Fibroblast of pulmonary artery (primary cell): Measurements from ENCODE around the gene TMEM209.

Experiments
- DNase-seq: peaks from one replicate; pipeline ENCODE4 v3.0.0-alpha.2; 2010; ENCODE audit warnings: low read depth
- H3K4me3 ChIP-seq: replicated peaks from 2 replicates; pipeline ENCODE4 v1.5.1; 2011; ENCODE audit warnings: low read depth, mild to moderate bottlenecking, control low read depth, low read length, moderate library complexity
- TF ChIP-seq, protein P1 (sequence below): IDR thresholded peaks from 2 replicates; pipeline ENCODE4 v1.5.1; 2011; ENCODE audit warnings: mild to moderate bottlenecking, control low read depth, low read length, inconsistent platforms; ENCODE audit errors: missing control alignments

The TMEM209 gene

DNA sequence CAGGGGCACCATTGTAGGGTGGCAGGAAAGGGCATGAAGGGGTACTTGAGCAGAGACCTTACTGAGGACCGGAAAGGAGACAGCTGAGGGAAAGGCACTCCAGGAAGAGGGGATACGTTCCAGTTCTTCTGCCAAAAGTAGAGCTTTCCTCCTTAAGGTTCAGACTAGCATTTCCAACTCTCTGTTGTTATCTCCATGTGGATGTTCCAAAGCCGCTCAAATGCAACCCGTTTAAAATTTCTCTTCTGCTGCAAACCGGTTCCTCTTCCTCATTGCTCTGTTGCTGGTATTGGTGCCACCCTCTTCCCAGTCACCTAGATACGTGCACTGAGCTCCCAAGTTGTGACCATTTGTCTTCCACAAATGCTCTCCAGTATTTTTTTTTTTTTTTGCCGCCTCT lies 47.5 kb downstream of the TMEM209 start:
- TF ChIP-seq, protein P1, sequence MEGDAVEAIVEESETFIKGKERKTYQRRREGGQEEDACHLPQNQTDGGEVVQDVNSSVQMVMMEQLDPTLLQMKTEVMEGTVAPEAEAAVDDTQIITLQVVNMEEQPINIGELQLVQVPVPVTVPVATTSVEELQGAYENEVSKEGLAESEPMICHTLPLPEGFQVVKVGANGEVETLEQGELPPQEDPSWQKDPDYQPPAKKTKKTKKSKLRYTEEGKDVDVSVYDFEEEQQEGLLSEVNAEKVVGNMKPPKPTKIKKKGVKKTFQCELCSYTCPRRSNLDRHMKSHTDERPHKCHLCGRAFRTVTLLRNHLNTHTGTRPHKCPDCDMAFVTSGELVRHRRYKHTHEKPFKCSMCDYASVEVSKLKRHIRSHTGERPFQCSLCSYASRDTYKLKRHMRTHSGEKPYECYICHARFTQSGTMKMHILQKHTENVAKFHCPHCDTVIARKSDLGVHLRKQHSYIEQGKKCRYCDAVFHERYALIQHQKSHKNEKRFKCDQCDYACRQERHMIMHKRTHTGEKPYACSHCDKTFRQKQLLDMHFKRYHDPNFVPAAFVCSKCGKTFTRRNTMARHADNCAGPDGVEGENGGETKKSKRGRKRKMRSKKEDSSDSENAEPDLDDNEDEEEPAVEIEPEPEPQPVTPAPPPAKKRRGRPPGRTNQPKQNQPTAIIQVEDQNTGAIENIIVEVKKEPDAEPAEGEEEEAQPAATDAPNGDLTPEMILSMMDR, result no peak
- no peak overlapping the region for H3K4me3 ChIP-seq
- no peak for DNase-seq

DNA sequence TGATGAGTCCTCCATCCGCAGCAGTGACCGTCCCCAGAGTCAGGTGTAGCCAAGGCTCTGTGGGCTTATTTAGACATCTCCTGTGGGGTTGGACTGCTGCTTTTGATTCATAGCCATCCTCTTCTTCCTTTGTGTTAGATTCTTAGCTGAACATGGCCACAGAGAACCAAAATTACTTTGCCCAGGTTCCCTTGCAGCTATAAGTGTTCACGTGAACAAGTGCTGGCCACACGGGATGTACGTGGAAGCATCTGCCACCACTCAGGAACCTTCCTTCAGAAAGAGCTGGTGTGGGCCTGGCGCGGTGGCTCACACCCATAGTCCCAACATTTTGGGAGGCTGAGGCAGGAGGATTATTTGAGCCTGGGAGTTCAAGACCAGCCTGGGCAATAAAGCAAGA lies 49.1 kb downstream of the TMEM209 start:
- DNase-seq, result no peak
- H3K4me3 ChIP-seq, result no peak overlapping the region
- TF ChIP-seq, protein P1, result no peak

DNA sequence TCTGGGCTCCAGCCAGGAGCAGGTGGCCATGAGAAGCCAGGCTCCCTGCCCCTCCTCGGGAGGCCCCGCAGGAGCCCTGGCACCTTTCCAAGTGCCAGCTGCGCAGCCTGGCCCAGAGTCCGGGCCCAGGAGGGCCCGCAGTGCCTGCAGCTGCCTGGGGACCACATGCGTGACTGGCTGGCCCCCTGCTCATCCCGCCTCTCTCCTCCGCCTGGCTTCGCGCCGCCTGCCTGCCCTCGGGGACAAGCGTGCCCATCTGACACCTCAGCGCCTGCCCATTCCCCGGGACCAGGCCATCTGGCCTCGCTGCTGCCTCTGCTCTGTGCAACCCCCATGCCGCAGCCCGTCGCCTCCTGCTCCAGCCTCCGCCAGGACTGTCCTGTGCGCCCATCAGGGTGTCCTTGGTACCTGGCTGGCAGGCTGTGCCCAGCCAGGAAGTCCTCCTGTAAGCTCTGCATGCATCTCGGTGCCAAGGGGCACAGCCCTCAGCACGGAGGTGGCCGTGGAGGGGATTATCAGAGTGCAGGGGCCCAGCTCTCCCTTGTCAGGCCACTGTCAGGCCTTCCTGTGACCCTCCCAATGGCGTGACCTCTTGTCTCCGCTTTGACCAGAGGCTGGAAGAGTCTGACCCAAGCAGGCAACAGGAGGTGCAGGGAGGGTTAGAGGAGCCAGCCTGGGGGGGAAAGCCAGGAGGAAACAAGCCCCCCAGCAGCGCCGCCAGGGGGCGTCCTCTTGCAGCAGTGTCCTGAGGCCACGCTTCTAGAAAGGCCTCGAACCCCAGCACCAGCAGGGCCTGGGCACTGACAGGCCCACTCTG lies 50.5 kb downstream of the TMEM209 start:
- TF ChIP-seq, protein P1, result no peak
- H3K4me3 ChIP-seq, result no peak overlapping the region
- no peak for DNase-seq

DNA sequence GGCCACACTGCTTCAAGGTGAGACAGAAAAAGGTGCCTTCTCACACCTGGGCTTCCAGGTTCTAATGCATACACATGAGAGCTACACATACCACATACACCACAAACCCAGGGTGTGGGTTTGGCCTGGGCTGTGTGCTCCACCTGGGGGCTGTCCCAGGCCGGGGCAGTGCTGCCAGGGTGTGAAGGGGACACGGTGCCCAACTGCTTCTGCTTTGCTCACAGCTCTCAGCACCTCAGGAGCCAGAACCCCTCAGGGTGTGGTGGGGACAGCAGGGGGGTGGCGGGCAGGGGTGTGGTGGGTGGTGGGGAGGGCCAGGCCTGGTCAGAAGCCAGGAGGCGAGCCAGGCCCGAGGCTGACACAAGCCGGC lies 51.1 kb downstream of the TMEM209 start:
- TF ChIP-seq, protein P1, result no peak
- H3K4me3 ChIP-seq, result no peak overlapping the region
- no peak for DNase-seq

DNA sequence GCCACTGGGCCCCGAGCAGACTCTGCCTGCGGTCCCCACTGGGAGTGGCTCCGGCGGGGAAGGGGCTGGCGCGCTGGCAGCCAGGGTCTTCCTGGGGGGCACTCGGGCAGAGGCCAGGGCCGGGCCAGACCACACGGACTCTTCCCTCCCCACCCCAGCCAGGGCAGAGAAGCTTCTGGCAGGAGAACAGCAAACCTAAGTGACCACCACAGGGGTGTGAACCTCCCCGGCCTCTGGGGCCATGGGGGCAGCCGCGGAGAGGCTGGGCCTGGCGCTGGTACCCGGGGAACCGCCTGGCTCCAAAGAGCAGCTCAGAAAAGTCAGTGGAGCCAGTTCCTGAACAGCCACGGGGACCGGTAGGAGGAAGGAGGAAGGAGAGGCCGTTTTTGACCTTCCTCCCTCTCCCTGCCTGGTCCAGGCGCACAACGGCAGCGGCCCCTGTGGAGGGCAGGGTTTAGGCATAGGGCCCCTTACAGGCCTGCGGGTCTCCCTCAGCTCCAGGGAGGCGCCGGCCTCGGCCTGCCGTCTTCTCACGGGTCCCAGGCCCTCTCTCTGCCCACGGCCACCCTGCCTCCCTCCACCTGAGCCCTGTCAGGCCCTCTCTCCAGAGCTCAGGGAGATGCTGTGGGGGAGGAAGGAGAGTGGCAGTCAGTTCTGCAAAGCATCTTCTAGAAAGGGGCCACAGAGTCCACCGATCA lies 51.8 kb downstream of the TMEM209 start:
- DNase-seq, result no peak
- H3K4me3 ChIP-seq, result no peak overlapping the region
- TF ChIP-seq, protein P1, result no peak

DNA sequence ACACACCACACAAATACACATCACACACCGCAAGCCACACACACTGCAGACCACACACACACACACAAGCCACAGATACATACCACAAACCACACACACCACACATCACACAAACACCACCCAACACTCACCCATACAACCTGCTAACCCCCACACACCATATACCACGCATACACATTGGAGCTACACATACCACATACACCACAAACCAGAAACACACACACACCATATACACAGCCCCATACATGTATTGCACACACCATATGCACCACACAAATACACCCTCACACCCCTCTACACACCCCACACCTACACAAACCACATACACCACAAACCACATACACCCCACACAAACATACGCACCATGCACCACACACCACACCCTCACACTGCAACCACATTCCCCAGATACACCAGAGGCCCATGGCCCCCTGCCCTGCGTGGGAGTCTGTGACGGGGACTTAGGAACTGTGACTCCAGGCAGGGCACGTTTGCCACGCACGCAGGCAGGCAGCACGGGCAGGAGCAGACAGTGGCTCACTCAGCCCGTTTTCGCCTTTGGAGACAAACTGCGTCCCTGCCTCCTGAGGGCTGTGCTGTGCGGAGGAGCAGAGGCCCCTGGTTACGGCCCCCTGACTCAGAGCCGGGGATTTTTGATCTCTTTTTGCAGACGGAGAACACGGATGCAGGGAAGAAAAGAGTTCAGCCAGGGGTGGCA lies 52.6 kb downstream of the TMEM209 start:
- H3K4me3 ChIP-seq, result no peak overlapping the region
- TF ChIP-seq, protein P1, result no peak
- peak; percentile 51 for DNase-seq
